AG04450 (cell line): Measurements from ENCODE around the gene IGSF1. TPM values are rescaled to one million over a fixed set of nuclear protein-coding genes. Genes with fewer than 3 reads are reported as not detected.

ENCODE experiments used
- CTCF ChIA-PET: fragments of 300-600, 350-600 bp; formaldehyde crosslinking; extraction: SDS; loops from one replicate; lab custom pipeline; 2022; ENCODE audit warnings: antibody characterized with exemption, inconsistent platforms; lab: Charles Lee
- POLR2A ChIA-PET: fragments of 350-600 bp; formaldehyde crosslinking; extraction: SDS; loops from one replicate; lab custom pipeline; 2021; ENCODE audit warnings: antibody characterized with exemption, inconsistent platforms; lab: Yijun Ruan, JAX
- DNase-seq: peaks from one replicate; pipeline ENCODE4 v3.0.0-alpha.2; 2011; ENCODE audit warnings: low read depth, low spot score
- H3K27ac ChIP-seq: one replicate; pipeline ENCODE4 v1.5.1; 2012; ENCODE audit warnings: low read depth, low read length, control low read depth
- H3K27me3 ChIP-seq: one replicate; pipeline ENCODE4 v1.6.0; 2012; ENCODE audit warnings: low read length; ENCODE audit not compliant: control insufficient read depth, insufficient read depth
- H3K4me3 ChIP-seq: 2 replicates; pipeline ENCODE4 v1.5.1; 2011; ENCODE audit warnings: mild to moderate bottlenecking, low read depth, low read length, control low read depth
- H3K9me3 ChIP-seq: 2 replicates; pipeline ENCODE4 v1.5.1; 2012; ENCODE audit warnings: low read length; ENCODE audit not compliant: control insufficient read depth, insufficient read depth
- polyA plus RNA-seq: library from polyadenylated mRNA; depleted of rRNA; stranded (reverse); fragments of >200 nt; gene quantifications from 2 replicates; pipeline ENCODE4 v1.2.3, GENCODE V29; 2011
- TF ChIP-seq, protein P1 (sequence below): IDR thresholded peaks from 2 replicates; pipeline ENCODE4 v1.5.1; 2011; ENCODE audit warnings: low read depth, low read length, control low read depth, inconsistent platforms

The IGSF1 gene
- polyA plus RNA-seq, 1 experiment: not detected

DNA sequence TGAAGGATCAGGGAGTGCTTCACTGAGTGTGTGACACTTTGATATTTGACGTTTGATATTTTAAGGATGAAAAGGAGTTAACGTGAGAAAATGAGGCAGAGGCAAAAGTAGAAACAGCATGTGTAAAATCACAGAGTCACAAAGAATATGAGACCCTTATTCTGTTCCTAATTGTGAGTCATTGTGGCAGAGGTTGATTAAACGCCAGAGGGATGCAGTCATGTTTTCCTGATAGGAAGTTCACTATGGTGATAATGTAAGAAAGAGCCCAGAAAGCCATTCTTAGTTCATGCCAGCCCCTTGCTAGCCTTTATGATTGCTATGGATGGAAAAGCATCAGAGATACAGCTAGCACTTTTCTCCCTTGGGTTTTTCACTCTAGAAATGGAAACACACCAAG is 33.5 kb upstream of the IGSF1 start:
- Histone ChIP-seq H3K9me3 (no peaks in the 10 kb centered on the region), H3K27me3 (no peaks in the 10 kb centered on the region), H3K4me3 (no peak overlapping the region), H3K27ac (no peak overlapping the region)
- ChIA-PET POLR2A (no interaction called here), CTCF (no interaction called here)
- TF ChIP-seq, protein P1, sequence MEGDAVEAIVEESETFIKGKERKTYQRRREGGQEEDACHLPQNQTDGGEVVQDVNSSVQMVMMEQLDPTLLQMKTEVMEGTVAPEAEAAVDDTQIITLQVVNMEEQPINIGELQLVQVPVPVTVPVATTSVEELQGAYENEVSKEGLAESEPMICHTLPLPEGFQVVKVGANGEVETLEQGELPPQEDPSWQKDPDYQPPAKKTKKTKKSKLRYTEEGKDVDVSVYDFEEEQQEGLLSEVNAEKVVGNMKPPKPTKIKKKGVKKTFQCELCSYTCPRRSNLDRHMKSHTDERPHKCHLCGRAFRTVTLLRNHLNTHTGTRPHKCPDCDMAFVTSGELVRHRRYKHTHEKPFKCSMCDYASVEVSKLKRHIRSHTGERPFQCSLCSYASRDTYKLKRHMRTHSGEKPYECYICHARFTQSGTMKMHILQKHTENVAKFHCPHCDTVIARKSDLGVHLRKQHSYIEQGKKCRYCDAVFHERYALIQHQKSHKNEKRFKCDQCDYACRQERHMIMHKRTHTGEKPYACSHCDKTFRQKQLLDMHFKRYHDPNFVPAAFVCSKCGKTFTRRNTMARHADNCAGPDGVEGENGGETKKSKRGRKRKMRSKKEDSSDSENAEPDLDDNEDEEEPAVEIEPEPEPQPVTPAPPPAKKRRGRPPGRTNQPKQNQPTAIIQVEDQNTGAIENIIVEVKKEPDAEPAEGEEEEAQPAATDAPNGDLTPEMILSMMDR: no peak
- no peak for DNase-seq

DNA sequence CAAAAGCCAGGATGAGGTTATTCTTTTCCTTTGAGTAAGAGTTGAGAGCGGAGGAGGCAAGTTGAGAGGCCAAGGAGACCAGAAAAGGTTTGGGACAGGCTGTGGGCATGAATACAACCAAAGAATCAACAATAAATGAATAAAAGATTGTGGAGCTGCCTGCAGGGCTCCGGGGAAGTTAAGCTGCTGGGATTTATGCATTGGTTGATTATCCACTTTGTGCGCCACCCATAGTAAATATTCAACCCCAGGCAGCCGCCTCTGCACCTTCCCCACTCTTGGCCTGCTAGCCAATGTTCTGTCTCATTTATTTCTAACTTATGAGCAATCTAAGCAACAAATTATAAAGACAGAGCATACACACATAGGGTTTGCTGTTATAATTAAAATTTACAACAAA is 28.2 kb upstream of the IGSF1 start:
- POLR2A ChIA-PET: no interaction called here
- H3K9me3 ChIP-seq: no peaks in the 10 kb centered on the region
- H3K27ac ChIP-seq: no peak overlapping the region
- no peak for DNase-seq
- TF ChIP-seq, protein P1: no peak
- no peak overlapping the region for H3K4me3 ChIP-seq
- H3K27me3 ChIP-seq: no peaks in the 10 kb centered on the region
- CTCF ChIA-PET: no interaction called here

DNA sequence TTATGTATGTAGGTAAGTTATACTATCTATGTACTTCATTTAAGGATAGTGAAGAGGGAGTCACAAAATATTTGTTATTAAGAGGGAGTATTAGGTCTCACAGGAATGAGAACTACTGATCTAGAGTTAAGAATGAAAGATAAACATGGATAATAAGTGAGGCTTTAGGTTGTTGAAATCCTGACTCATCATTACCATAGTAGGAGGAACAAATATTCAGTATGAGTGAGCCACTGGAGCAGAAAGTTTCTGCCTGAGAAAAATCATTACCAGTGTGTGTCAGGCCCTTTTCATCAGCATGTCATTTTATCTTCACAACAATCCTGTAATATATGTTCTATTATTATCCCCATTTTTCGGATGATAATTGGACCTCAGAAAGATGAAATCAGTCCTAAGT is 27.2 kb upstream of the IGSF1 start:
- no peaks in the 10 kb centered on the region for H3K9me3 ChIP-seq
- no peak overlapping the region for H3K4me3 ChIP-seq
- H3K27me3 ChIP-seq: no peaks in the 10 kb centered on the region
- no peak for DNase-seq
- ChIA-PET POLR2A (no interaction called here), CTCF (no interaction called here)
- TF ChIP-seq, protein P1: no peak
- no peak overlapping the region for H3K27ac ChIP-seq

DNA sequence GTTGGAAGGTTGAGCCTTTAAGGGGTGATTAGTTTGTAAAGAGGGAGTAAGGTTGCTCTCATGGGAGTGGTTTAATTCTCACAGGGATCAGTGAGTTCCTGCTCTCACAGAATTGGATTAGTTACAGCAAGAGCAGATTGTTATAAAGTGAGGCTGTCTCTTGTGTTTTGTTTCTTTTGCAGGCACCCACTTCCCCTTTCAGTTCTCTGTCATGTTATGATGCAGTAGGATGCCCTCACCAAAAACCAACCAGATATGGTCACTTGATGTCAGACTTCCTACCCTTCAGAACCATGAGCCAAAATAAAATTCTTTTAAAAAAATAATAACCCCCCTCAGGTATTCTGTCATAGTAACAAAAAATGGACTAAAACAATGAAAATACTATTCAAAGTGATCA is 19.9 kb upstream of the IGSF1 start:
- ChIA-PET CTCF (no interaction called here), POLR2A (no interaction called here)
- no peak overlapping the region for H3K4me3 ChIP-seq

DNA sequence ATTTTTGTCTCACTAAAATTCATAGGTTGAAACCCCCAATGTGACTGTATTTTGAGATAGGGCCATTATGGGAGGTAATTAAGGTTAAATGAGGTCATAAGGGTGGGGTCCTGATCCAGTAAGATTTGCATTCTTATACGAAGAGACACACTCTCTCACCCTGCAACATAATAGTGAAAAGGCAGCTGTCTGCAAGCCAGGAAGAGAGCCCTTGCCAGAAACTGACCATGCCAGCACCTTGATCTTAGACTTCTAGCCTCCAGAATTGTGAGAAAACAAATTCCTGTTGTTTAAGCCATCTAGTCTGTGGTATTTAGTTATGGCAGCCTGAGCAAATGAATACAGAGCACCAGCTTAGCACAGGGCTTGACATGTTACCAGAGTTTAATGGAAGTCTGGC is 17.5 kb upstream of the IGSF1 start:
- Histone ChIP-seq H3K4me3 (no peak overlapping the region), H3K27me3 (no peaks in the 10 kb centered on the region), H3K27ac (no peak overlapping the region), H3K9me3 (no peaks in the 10 kb centered on the region)
- ChIA-PET CTCF (no interaction called here), POLR2A (no interaction called here)
- no peak for DNase-seq
- TF ChIP-seq, protein P1: no peak

More for the DNA sequence above, 19.9 kb upstream of the IGSF1 start:
- Histone ChIP-seq H3K27ac (no peak overlapping the region), H3K9me3 (no peaks in the 10 kb centered on the region), H3K27me3 (no peaks in the 10 kb centered on the region)
- DNase-seq: no peak
- TF ChIP-seq, protein P1: no peak
